Myocyte (in vitro differentiated cells): Measurements from ENCODE around the gene STAT3. TPM values are rescaled to one million over a fixed set of nuclear protein-coding genes. Genes with fewer than 3 reads are reported as not detected.

Experiments used
- DNase-seq: peaks from one replicate; pipeline ENCODE4 v3.0.0-alpha.2; 2012; ENCODE audit warnings: low read depth
- total RNA-seq: library from RNA; depleted of rRNA; stranded (reverse); fragments of >200 nt; gene quantifications from 2 replicates; pipeline ENCODE4 v1.2.3, GENCODE V29; 2014

STAT3 gene
- total RNA-seq, 1 donor from 2014 or later = 159 TPM

GRCh38 chr17:42282478-42283080 lies 105.7 kb downstream of the STAT3 start:
- DNase-seq = no peak

GRCh38 chr17:42281571-42282096 lies 106.6 kb downstream of the STAT3 start:
- no peak for DNase-seq

GRCh38 chr17:42279776-42280630 lies 108.2 kb downstream of the STAT3 start:
- DNase-seq = no peak

DNA sequence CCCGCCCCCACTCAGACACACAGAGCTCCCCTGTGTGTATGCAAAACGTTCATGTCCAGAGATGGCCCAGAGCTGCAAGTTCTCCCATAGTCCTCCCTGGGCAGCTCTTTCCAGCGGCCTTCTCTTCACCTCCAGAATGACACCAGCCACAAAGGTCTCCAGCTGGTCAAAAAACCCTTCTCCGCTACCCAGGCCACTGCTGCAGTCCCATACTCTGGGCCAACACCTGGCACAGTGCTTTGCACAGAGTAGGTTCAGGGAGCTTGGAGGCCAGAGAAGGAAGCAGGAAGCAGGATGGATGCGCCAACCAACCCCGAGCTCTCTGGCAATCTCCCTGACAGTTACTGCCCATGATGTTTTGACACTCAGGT lies 110.9 kb downstream of the STAT3 start:
- no peak for DNase-seq

GRCh38 chr17:42276609-42277341 lies 111.5 kb downstream of the STAT3 start:
- peak; percentile 74 for DNase-seq

DNA sequence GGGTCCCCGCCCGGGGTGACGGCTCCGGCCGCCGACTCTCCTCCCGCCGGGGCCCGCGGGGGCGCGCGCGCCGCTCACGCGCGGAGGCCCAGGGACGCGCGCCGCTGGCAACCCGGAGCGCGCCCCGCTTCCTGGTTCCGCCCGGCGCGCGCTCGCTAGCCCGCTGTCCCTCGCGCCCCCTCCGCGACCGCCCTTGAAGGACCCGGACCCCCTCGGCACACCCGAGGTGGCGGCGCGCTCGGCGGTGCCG lies 112.0 kb downstream of the STAT3 start, which contains the start of gene STAT5B:
Gene STAT5B (minus strand): TSS at position 33 of the 250 bp plus-strand sequence. CDS start 44,264 bp downstream, outside the sequence.
- peak; percentile 61 for DNase-seq

- peak; percentile 27 for DNase-seq
Measured at GRCh38 chr17:42275527-42276358, 112.5 kb downstream of the STAT3 start.

GRCh38 chr17:42274812-42275526 lies 113.3 kb downstream of the STAT3 start:
- DNase-seq = no peak

DNA sequence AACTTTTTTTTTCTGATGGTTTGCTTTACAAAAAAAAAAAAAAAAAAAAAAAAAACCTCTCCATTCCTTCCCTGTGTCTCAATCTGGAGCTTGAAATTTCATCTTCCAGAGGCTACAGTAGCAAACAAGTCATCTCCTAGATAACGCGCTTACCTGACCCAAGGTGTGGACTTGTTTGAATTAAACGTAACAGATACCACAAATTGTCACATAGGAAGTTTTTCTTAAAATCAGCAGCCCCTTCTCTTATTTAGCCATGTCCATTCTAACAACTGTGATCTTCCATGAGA lies 114.0 kb downstream of the STAT3 start:
- no peak for DNase-seq

DNA sequence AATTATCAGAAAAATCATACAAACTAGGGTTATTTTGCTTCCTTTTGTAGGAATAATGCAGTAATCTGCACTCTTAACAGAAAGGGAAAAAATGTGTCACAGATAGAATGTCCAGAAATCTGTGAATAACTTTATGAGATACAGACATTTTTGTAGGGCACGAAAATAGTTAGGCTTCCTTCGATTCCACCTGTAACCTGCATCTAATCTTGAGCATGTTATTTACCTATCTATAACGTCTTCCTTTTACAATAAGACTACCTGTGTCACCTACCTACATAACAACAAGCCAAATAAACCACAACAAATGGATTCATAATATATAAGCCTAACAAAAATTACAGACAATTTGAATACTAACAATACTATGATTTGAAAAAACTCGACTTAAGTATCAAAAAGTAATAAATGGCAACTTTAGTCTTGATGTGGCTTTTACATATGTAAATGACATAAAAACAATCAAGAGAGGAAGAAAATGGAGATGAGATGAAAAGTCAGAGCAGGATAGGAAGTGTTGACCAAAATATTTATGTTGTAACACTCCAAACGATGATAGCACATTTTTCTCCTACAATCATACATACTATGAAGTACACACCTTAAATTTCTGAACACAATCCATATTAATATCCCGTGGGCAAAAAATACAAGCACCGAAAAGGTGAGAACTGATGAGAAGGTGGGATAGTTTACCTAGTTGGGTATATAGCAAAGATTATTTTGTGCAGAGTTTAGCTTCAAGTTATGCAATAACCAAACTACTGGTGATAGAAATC lies 114.6 kb downstream of the STAT3 start:
- no peak for DNase-seq

DNA sequence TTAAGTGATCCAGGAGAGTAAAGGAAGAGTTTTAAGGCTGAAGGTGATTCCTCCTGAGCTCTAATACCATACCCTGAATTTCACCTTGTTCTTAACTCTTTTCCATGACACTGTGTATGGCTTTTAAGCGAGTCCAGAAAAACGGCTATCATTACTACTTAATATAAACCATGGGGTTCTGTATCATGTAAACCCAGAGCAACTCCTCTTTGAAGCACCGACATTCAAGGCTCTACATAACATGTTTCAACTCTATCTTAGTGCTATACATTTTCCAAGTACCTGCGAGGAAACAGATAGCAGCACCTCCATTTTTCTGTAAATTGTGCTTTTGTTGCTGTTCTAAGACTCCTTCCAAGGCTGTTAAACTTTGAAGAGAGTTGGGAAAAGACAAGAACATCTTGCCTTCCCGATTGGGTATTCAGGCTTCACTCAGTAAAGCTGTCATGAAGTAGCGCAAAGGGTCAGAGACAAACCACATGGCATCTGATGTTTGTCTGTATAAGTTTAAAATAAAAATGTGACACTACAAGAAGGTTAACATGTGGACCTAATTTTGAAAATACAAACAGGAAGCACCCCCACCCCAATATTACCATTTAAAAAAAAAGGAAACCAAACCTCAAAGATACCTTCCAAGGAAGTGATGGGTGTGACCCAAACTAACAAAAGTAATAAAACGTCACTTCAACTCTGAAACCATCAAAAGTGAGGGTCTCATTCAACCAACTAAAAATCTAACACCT lies 115.9 kb downstream of the STAT3 start:
- DNase-seq = no peak

- DNase-seq = no peak
Measured at GRCh38 chr17:42271779-42272035, 116.5 kb downstream of the STAT3 start.

GRCh38 chr17:42271006-42271778 lies 117.0 kb downstream of the STAT3 start:
- DNase-seq = no peak

DNA sequence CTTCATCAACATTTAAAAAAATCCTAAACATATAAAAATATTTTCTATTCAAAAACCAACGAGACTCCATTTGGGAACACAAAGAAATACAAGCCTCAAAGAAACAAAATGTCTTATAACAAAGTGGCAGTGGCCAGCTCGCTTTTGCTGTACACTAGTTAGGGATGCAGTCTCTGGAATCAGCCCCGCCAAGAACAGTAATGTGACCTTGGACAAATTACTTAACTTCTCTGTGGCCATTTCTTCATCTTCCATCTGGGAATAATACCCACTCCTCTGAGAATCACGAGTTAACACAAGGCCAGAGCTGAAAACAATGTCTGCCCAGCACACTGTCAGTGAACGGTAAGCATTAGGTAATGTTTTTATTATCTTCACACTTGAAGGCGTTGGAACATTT lies 117.6 kb downstream of the STAT3 start:
- no peak for DNase-seq

GRCh38 chr17:42270170-42270535 lies 118.1 kb downstream of the STAT3 start:
- DNase-seq = no peak

DNA sequence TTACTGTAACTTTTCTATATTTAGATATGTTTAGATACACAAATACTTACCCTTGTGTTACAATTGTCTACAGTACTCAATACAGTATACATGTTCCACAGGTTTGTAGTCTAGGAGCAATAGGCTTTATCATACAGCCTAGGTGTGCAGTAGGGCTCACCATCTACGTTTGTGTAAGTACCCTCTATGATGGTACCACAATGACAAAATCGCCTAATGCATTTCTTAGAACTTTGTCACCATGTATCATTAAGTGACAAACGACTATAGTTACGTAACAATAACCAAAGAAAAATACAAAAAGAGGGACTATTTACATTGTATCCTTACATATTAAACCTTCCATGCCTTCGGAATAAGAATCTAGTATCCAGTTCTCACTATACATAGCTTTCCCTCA lies 120.0 kb downstream of the STAT3 start:
- no peak for DNase-seq

- peak; percentile 39 for DNase-seq
Measured at GRCh38 chr17:42266918-42267766, 121.1 kb downstream of the STAT3 start.

- DNase-seq = no peak
Measured at GRCh38 chr17:42266462-42266861, 121.8 kb downstream of the STAT3 start.
